ENCODE measurements around the gene STIL. TPM values are rescaled to one million over a fixed set of nuclear protein-coding genes. Genes with fewer than 3 reads are reported as not detected.
A peak's percentile ranks its signal among the peaks of the same experiment; 100 is the strongest.

Gene STIL
- total and polyA plus RNA-seq, 2 of the 13 experiments (the other 11 are each of a cell fraction or from before 2014, with no cell fraction given), result 13.7 to 18.6 TPM

GRCh38 chr1:47262787-47263413 lies 51.0 kb downstream of the STIL start:
- H2AFZ ChIP-seq (ENCODE audit: low read length), result no peak overlapping the region
- in situ Hi-C loops (cut with HindIII; ENCODE audit: extremely low pct_ligation_motif_present, low pct_unique_long_range_greater_than_20kb), result loop anchor here (5.0 kb wide), 1 partner anchor 71 kb away; the partner anchor contains the start of gene PDZK1IP1
- H3K4me3 ChIP-seq (replicated peaks in 1 of 3; ENCODE audit: insufficient read depth in 1 of 3, low read depth in 2 of 3, low read length in 3 of 3), result no peak overlapping the region
- no peaks in the 10 kb centered on the region for H4K20me1 ChIP-seq (ENCODE audit: insufficient read depth, low read length)
- peak; percentile 59 for DNase-seq (ENCODE audit: low spot score)
- no peak overlapping the region for H3K27ac ChIP-seq (ENCODE audit: extremely low read length, insufficient read depth, low read length)
- FAIRE-seq, result peak; percentile 93
- ChIA-PET CTCF (ENCODE audit: low intra/inter-chr PET ratio, low total read pairs) (interaction anchor here (2.8 to 3.3 kb wide), 2 partner anchors 70 to 84 kb away, joined by 28 to 46 read pairs; no protein-coding TSS in a partner anchor), POLR2A (interaction anchor here (1.7 to 1.9 kb wide), 3 partner anchors 70 to 83 kb away, joined by 4 to 16 read pairs (median 8); no protein-coding TSS in a partner anchor)
- intact Hi-C loops (cut with micrococcal nuclease; ENCODE audit: unreplicated experiment), result loop anchor here (1.0 kb wide), 2 partner anchors 70 to 84 kb away; no protein-coding TSS in a partner anchor
- no peak overlapping the region for H3K9ac ChIP-seq (ENCODE audit: insufficient read depth, low read depth, low read length)
- no peaks in the 10 kb centered on the region for H3K79me2 ChIP-seq (ENCODE audit: insufficient read depth, low read length)
- H3K36me3 ChIP-seq (replicated peaks in 1 of 2; ENCODE audit: control insufficient read depth in 1 of 2, insufficient read depth in 2 of 2, low read length in 2 of 2), result peaks cover 9 to 39% of the 10 kb centered on the region in 2 experiments
- H3K27me3 ChIP-seq (ENCODE audit: control insufficient read depth in 1 of 2, insufficient read depth in 2 of 2, low read length in 2 of 2), result no peaks in the 10 kb centered on the region
- no TSS peak for BruUV-seq (replicated peaks)
- ATAC-seq, result peak; percentile 69
- WGBS (ENCODE audit: low lambda C conversion rate), result 100% methylated on average over 1 of the region's 1 CpG
- no peaks in the 10 kb centered on the region for H3K4me1 ChIP-seq (ENCODE audit: insufficient read depth, low read length)
- no peaks in the 10 kb centered on the region for H3K9me3 ChIP-seq (ENCODE audit: low read length)
- no peak overlapping the region for H3K4me2 ChIP-seq (ENCODE audit: low read depth, low read length)
- TF ChIP-seq DDIT3 (CRISPR knock-in tag; IDR thresholded peaks at IDR 0.05), result no peak
- no peak for TF ChIP-seq FOXA1 (IDR thresholded peaks at IDR 0.05)
- peak; percentile 39; the same call in 1 of the 2 replicates for TF ChIP-seq FOXA1 (CRISPR knock-in tag; IDR thresholded peaks at IDR 0.05)
- TF ChIP-seq ZNF724P (CRISPR knock-in tag; IDR thresholded peaks at IDR 0.05; ENCODE audit: borderline replicate concordance), result no peak
- TF ChIP-seq ZMYM2 (CRISPR knock-in tag; IDR thresholded peaks at IDR 0.05), result no peak
- TF ChIP-seq SP140L (CRISPR knock-in tag; IDR thresholded peaks at IDR 0.05; ENCODE audit: borderline replicate concordance), result no peak
- TF ChIP-seq NCOA2 (CRISPR knock-in tag; IDR thresholded peaks at IDR 0.05), result no peak
- TF ChIP-seq DZIP1 (CRISPR knock-in tag; IDR thresholded peaks at IDR 0.05), result no peak
- TF ChIP-seq ATF1 (CRISPR knock-in tag; IDR thresholded peaks at IDR 0.05), result 0 out of 2 replicates have a peak, but pooled peaks have one; percentile 15
- TF ChIP-seq MXD4 (CRISPR knock-in tag; IDR thresholded peaks at IDR 0.05), result no peak
- no peak for TF ChIP-seq GABPA (IDR thresholded peaks at IDR 0.05; ENCODE audit: low read depth, low read length)
- TF ChIP-seq GABPA (CRISPR knock-in tag; IDR thresholded peaks at IDR 0.05; ENCODE audit: low read depth), result 0 out of 2 replicates have a peak, but pooled peaks have one; percentile 17
- peak; percentile 75 for TF ChIP-seq RAD21 (CRISPR knock-in tag; IDR thresholded peaks at IDR 0.05)
- no peak for TF ChIP-seq PHB2 (IDR thresholded peaks at IDR 0.05; ENCODE audit: partially characterized antibody)
- no peak for TF ChIP-seq ZNF121 (CRISPR knock-in tag; IDR thresholded peaks at IDR 0.05)
- TF ChIP-seq TFAP4 (IDR thresholded peaks at IDR 0.05; ENCODE audit: borderline replicate concordance, low read depth), result peak; percentile 45; the same call in 1 of the 2 replicates
- no peak for TF ChIP-seq FLYWCH1 (CRISPR knock-in tag; IDR thresholded peaks at IDR 0.05)
- TF ChIP-seq ZNF614 (CRISPR knock-in tag; IDR thresholded peaks at IDR 0.05; ENCODE audit: borderline replicate concordance), result no peak
- no peak for TF ChIP-seq CREB1 (IDR thresholded peaks at IDR 0.05)
- TF ChIP-seq CREB1 (CRISPR knock-in tag; IDR thresholded peaks at IDR 0.05), result peak; percentile 55; the same call in 1 of the 2 replicates
- TF ChIP-seq HDAC6 (IDR thresholded peaks at IDR 0.05; ENCODE audit: low read depth, low read length), result no peak
- peak; percentile 36; the same call in 1 of the 2 replicates for TF ChIP-seq FOXA3 (CRISPR knock-in tag; IDR thresholded peaks at IDR 0.05)

Data from HepG2 (cell line).